GM18526 (cell line): ENCODE data around the gene EFCAB10.

ENCODE experiments used
- POLR2A ChIP-seq: IDR thresholded peaks from 3 replicates; pipeline ENCODE4 v1.6.1; 2011; ENCODE audit not compliant: insufficient read length; ENCODE audit errors: extremely low read depth

Gene EFCAB10

DNA sequence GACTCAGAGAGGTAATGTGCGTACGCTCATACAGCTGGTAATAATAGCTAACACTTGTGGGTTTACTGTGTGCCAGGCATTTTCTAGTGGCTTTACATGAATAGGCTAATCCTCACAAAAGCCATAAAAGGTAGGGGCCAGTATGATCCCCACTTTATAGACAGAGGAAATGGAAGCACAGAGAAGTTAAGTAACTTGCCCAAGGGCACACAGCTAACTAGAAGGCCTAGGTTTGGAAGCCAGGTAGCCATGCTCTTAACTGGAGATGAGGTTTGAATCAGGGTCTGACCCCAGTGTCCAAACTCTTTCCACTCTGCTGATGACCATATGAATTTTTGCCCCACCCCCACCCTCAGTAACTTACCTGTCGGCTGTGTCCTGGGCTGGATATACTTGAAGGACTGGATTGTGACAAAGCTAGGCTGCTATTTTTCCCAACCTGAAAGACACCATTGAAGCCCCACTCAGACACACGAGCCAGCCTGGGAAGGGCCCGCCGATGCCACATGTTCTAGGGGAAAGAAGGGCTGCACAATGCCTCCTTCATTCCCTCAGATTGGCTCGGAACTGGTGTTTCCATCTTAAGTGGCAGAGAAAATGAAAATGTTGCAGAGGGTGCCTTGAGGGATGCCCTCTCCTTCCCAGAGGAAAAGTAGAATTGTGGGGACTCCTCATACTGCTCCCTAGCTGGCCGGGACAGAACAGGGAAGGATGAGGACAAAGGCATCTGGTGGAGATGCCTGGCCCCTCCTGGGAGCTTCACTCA, 29.1 kb upstream of the EFCAB10 start:
- TF ChIP-seq POLR2A: no peak

- TF ChIP-seq POLR2A: no peak
Observed at GRCh38 chr7:105602325-105603305, 21.3 kb upstream of the EFCAB10 start.

- TF ChIP-seq POLR2A: no peak
Observed at GRCh38 chr7:105600720-105601550, 19.6 kb upstream of the EFCAB10 start.

DNA sequence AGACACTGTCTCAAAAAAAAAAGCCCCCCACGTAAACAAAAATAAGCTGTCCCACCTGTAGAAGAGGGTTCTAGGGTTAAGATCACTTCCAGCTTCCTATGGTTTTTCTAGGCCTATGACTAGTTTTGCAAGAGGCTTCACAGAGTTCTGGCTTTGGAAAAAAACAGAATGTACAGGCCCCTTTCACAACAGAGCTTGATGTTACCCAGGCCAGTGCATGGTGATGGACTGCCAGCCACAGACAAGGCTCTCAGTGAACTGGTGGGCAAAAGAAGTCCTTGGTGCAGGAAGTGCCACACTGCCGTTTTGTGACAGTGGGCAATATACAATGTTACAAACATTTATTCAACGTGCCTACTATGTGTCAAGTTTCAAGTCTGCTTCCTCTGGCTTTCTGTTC, 18.3 kb upstream of the EFCAB10 start:
- no peak for TF ChIP-seq POLR2A

- no peak for TF ChIP-seq POLR2A
Observed at GRCh38 chr7:105596866-105597265, 15.6 kb upstream of the EFCAB10 start.

- no peak for TF ChIP-seq POLR2A
Observed at GRCh38 chr7:105594034-105594433, 12.7 kb upstream of the EFCAB10 start.

GRCh38 chr7:105591522-105591921, 10.2 kb upstream of the EFCAB10 start:
- no peak for TF ChIP-seq POLR2A

GRCh38 chr7:105590793-105591192, 9.5 kb upstream of the EFCAB10 start:
- TF ChIP-seq POLR2A: no peak

GRCh38 chr7:105589356-105590077, 8.2 kb upstream of the EFCAB10 start:
- no peak for TF ChIP-seq POLR2A

DNA sequence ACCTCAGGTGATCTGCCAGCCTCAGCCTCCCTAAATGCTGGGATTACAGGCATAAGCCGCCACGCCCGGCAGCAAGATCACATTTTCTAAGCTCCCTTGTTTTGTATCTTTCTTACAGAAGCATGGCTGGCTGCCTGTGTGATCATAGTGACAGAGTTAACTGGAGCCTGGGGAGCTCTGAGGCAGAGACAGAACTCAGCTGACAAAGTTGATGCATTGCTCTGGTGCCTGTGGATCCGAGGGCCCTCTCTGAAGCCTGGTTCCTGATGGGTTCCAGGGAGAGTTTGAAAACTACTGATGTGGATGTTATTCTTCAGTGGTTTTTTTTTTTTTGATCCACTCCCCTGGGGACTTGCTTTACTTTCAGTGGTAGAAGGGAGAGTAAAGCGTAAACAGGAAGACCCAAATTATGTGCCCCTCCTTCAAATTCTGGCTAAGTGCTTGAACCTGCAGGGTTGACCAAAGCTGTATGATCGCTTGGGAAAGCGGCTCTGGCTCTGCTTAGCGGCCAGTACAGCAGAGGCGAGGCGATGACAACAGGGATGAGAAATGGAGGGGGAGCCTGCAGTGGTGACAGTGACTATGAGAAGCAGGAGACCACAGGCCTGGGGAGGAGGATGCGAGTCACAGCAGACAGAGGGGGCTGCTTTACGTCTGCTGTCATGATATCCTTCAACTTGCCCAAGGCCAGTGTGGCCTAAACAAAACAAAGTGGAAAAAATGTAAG, 6.8 kb upstream of the EFCAB10 start:
- no peak for TF ChIP-seq POLR2A

DNA sequence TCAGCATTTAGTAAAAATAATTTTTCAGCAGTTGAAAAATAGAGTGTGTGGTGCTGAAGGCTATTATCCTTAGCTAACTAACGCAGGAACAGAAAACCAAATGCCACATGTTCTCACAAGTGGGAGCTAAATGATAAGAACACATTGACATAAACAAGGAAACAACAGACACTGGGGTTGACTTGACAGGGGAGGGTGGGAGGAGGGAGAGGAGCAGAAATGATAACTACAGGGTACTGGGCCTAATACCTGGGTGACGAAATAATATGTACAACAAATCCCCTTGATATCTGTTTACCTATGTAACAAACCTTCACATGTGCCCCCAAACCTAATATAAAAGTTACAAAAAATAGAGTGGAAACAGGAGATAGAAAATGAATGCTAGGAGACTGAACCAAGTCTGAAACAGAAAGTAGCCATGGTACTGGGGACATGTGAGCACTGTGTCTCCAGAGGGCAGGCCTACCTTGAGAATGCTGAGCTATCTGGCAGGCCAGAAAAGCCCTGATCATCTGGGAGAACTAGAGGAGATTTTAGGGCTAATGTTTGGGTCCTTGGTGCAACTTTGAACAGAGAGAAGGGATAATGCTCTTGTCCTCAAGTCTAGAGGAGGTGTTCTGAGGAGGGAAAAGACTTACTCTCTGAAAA, 4.7 kb upstream of the EFCAB10 start:
- no peak for TF ChIP-seq POLR2A

DNA sequence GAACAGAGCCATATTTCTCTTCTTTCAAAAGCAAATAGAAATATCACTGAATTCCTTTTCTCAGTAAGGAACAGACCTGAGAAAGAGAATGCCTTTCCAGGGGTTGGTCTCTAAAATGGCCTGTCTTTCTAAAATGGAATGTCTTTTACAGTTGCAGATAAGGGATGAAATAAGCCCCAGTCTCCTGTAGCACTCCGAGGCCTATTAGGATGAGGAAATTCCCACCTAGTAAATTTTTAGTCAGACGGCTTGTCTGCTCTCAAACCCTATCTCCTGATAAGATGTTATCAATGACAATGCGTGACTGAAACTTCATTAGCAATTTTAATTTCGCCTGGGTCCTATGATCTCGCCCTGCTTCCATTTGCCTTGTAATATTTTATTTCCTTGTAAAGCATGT, 2.9 kb upstream of the EFCAB10 start:
- no peak for TF ChIP-seq POLR2A

DNA sequence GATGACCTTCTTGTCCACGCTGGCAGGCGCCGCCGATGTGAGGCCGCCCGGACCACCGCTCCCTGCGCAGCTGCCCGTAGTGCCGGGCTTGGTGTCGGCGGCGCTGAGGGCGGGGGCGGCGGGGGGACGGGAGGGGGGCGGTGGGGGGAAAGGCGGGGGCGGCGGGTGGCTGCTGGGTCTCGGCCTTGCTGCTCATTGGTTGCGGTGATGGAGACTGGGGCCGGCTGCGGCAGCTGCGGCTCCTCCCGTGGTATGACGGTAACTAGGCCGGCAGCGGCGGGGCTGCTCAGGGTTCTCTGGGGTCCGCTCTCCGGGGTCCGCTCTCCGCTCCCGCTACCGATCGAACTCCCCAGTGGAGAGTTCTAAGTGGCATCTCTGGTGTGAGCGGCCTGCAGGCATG, 1.8 kb upstream of the EFCAB10 start:
- TF ChIP-seq POLR2A: no peak

GRCh38 chr7:105580022-105580740, 1.1 kb downstream of the EFCAB10 start:
- no peak for TF ChIP-seq POLR2A
